ENCODE data around the gene SETBP1.

Gene SETBP1

DNA sequence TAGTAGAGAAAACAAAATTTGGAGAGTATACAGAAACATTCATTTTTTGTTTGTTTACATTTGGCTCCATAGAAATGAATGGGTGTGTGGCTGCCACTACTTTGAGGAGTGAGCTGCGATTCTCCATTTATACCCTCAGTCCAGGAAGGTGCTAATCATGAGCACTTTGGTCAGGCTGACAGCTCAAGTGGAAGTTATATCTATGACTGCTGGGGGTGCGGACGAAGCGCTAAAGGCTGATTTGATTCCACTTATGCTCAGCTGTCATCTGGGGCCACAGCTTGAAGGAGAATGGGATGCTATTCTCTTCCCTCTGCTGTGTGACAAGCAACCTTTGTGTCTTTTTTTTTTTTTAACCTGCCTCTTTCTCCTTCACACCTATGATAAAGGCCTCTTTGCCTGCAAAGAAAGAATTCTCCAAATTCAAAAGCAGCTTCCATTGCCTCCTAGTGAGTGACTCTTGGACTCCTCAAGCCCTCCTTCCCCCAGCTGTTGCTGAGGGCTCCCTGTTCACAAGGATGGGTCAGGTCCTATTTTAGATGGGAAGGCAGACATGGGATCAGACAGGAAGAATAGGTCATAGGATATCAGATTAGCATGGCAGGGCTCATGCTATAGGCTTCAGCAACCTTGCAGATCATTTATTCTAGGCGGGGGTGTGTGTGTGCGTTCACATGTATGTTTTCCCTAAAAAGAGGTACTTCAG lies 201.6 kb downstream of the SETBP1 start:
- Histone ChIP-seq H3K4me1 (no peaks in the 10 kb centered on the region), H3K4me2 (ENCODE audit: low read length) (no peak overlapping the region), H3K27me3 (ENCODE audit: control insufficient read depth, insufficient read depth, low read length) (no peaks in the 10 kb centered on the region), H2AFZ (no peak overlapping the region), H3K9ac (no peak overlapping the region), H3K36me3 (ENCODE audit: control insufficient read depth, insufficient read depth, low read length) (no peaks in the 10 kb centered on the region), H3K4me3 (ENCODE audit: low read depth, low read length) (no peak overlapping the region), H3K9me3 (ENCODE audit: control insufficient read depth, low read length) (no peaks in the 10 kb centered on the region), H3K27ac (no peak overlapping the region), H3K79me2 (no peaks in the 10 kb centered on the region)
- TF ChIP-seq, protein P1, sequence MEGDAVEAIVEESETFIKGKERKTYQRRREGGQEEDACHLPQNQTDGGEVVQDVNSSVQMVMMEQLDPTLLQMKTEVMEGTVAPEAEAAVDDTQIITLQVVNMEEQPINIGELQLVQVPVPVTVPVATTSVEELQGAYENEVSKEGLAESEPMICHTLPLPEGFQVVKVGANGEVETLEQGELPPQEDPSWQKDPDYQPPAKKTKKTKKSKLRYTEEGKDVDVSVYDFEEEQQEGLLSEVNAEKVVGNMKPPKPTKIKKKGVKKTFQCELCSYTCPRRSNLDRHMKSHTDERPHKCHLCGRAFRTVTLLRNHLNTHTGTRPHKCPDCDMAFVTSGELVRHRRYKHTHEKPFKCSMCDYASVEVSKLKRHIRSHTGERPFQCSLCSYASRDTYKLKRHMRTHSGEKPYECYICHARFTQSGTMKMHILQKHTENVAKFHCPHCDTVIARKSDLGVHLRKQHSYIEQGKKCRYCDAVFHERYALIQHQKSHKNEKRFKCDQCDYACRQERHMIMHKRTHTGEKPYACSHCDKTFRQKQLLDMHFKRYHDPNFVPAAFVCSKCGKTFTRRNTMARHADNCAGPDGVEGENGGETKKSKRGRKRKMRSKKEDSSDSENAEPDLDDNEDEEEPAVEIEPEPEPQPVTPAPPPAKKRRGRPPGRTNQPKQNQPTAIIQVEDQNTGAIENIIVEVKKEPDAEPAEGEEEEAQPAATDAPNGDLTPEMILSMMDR (IDR thresholded peaks at IDR 0.05) = no peak

DNA sequence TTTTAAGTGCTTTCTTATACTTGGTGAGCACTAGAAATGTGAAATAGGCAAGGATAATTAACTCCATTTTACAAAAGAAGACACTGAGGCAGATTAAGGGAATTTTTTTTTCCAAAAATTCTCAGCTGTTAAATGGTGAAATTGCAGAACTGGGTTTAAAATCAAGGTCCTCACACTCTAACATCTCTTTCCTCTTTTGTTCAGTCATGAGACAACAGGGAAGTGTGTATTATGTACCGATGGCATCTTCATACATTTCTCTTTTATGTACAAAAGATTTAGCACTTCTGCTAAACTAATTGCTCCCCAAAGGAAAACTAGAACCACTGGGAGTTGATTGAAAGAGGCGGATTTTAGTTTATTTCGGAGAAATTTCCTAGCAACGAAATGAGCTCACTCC lies 203.0 kb downstream of the SETBP1 start:
- Histone ChIP-seq H3K4me1 (no peaks in the 10 kb centered on the region), H3K36me3 (ENCODE audit: control insufficient read depth, insufficient read depth, low read length) (no peaks in the 10 kb centered on the region), H3K4me3 (ENCODE audit: low read depth, low read length) (no peak overlapping the region), H3K9ac (no peak overlapping the region), H3K27me3 (ENCODE audit: control insufficient read depth, insufficient read depth, low read length) (no peaks in the 10 kb centered on the region), H3K4me2 (ENCODE audit: low read length) (no peak overlapping the region), H2AFZ (no peak overlapping the region), H3K79me2 (no peaks in the 10 kb centered on the region), H3K9me3 (ENCODE audit: control insufficient read depth, low read length) (no peaks in the 10 kb centered on the region), H3K27ac (no peak overlapping the region)
- TF ChIP-seq, protein P1 (IDR thresholded peaks at IDR 0.05) = no peak

DNA sequence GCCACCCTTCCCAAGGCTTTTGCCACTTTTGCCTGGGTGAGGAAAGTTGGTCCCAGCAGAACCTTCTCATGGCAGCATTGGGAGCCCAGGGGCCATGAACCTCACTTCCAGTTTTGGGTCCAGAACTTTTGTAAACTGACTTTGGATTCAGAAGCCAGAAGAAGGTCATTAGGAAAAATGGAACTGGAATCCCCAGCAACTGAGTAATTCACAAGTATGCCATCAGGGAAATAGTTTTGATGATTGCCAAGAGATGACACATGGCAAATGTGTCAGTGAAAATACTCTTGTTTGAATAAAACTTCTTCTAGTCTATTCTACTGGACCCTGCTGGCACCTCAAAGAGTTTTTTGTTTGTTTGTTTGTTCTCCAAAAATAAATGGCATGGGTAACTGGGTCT lies 203.7 kb downstream of the SETBP1 start:
- no peaks in the 10 kb centered on the region for H3K79me2 ChIP-seq
- H3K4me3 ChIP-seq (ENCODE audit: low read depth, low read length) = no peak overlapping the region
- no peak overlapping the region for H3K9ac ChIP-seq
- no peaks in the 10 kb centered on the region for H3K36me3 ChIP-seq (ENCODE audit: control insufficient read depth, insufficient read depth, low read length)
- no peaks in the 10 kb centered on the region for H3K27me3 ChIP-seq (ENCODE audit: control insufficient read depth, insufficient read depth, low read length)
- H3K9me3 ChIP-seq (ENCODE audit: control insufficient read depth, low read length) = no peaks in the 10 kb centered on the region
- no peak overlapping the region for H3K4me2 ChIP-seq (ENCODE audit: low read length)
- TF ChIP-seq, protein P1 (IDR thresholded peaks at IDR 0.05) = no peak
- H3K27ac ChIP-seq = no peak overlapping the region
- no peaks in the 10 kb centered on the region for H3K4me1 ChIP-seq
- H2AFZ ChIP-seq = no peak overlapping the region

DNA sequence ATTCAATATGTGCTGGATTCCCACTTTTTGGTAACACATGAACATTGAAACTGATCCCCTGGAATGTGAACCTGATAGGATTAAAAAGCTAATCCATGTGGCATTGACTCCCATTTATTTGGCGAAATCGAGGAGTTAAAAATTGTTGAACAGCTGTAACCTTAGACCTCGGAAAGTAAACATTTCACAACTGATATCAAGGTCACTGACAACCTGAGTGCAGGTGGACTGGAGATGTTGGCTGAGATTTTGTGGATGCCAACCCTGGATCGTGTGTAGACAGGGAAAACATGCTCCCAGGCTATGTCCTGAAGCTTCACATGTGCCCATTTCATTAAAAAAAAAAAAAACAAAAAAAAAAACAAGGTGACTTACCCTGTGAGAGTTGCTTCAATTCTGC lies 204.8 kb downstream of the SETBP1 start:
- TF ChIP-seq, protein P1 (IDR thresholded peaks at IDR 0.05) = no peak
- Histone ChIP-seq H2AFZ (no peak overlapping the region), H3K36me3 (ENCODE audit: control insufficient read depth, insufficient read depth, low read length) (no peaks in the 10 kb centered on the region), H3K9ac (no peak overlapping the region), H3K4me3 (ENCODE audit: low read depth, low read length) (no peak overlapping the region), H3K4me1 (no peaks in the 10 kb centered on the region), H3K9me3 (ENCODE audit: control insufficient read depth, low read length) (no peaks in the 10 kb centered on the region), H3K79me2 (no peaks in the 10 kb centered on the region), H3K27ac (no peak overlapping the region), H3K27me3 (ENCODE audit: control insufficient read depth, insufficient read depth, low read length) (no peaks in the 10 kb centered on the region), H3K4me2 (ENCODE audit: low read length) (no peak overlapping the region)

DNA sequence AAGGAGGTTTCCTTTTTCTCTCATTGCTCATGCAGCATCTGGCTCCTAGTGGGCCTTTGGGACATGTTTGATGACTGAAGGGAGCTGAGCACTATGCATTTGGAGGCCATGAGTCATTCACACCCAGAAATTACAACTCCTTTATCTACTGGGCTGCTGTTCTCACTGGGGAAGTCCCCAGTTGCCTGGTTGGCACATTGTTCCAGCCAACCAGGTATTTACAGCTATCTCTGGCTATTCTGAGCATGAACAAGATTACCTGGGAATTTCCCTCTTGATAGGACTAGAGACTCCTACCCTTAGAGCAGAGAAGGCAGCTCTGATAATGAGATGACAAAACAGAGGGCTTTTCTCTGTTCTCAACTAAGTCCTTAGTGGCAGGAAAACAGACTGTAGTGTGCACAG lies 206.5 kb downstream of the SETBP1 start:
- no peak overlapping the region for H3K27ac ChIP-seq
- no peaks in the 10 kb centered on the region for H3K27me3 ChIP-seq (ENCODE audit: control insufficient read depth, insufficient read depth, low read length)
- H3K4me3 ChIP-seq (ENCODE audit: low read depth, low read length) = no peak overlapping the region
- no peaks in the 10 kb centered on the region for H3K4me1 ChIP-seq
- TF ChIP-seq, protein P1 (IDR thresholded peaks at IDR 0.05) = no peak
- H3K36me3 ChIP-seq (ENCODE audit: control insufficient read depth, insufficient read depth, low read length) = no peaks in the 10 kb centered on the region
- no peak overlapping the region for H3K9ac ChIP-seq
- no peak overlapping the region for H3K4me2 ChIP-seq (ENCODE audit: low read length)
- no peaks in the 10 kb centered on the region for H3K79me2 ChIP-seq
- no peak overlapping the region for H2AFZ ChIP-seq
- no peaks in the 10 kb centered on the region for H3K9me3 ChIP-seq (ENCODE audit: control insufficient read depth, low read length)

All from parathyroid adenoma (tissue), 2 donors.